SU-DHL-6 (cell line): ENCODE measurements around the gene GFRAL.

Experiments used
- EZH2phosphoT487 ChIP-seq: fragments of 200-600 bp; sonication (generic), shearing (Covaris generic); conservative IDR thresholded peaks from 2 replicates; pipeline ENCODE4 v1.6.1; 2018; ENCODE audit warnings: mild to moderate bottlenecking, antibody characterized with exemption, low read length, moderate library complexity, mixed read lengths
- TF ChIP-seq, protein P1 (sequence below): fragments of 200-600 bp; sonication (generic); IDR thresholded peaks from one replicate; pipeline ENCODE4 v1.5.1; 2017; ENCODE audit warnings: antibody characterized with exemption, mild to moderate bottlenecking, low read length, moderate library complexity; ENCODE audit not compliant: insufficient read depth, poor library complexity, severe bottlenecking

GRCh38 chr6:55379895-55380294, 52.6 kb downstream of the GFRAL start:
- TF ChIP-seq, protein P1, sequence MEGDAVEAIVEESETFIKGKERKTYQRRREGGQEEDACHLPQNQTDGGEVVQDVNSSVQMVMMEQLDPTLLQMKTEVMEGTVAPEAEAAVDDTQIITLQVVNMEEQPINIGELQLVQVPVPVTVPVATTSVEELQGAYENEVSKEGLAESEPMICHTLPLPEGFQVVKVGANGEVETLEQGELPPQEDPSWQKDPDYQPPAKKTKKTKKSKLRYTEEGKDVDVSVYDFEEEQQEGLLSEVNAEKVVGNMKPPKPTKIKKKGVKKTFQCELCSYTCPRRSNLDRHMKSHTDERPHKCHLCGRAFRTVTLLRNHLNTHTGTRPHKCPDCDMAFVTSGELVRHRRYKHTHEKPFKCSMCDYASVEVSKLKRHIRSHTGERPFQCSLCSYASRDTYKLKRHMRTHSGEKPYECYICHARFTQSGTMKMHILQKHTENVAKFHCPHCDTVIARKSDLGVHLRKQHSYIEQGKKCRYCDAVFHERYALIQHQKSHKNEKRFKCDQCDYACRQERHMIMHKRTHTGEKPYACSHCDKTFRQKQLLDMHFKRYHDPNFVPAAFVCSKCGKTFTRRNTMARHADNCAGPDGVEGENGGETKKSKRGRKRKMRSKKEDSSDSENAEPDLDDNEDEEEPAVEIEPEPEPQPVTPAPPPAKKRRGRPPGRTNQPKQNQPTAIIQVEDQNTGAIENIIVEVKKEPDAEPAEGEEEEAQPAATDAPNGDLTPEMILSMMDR = no peak
- TF ChIP-seq EZH2phosphoT487 = no peak
